NCI-H82 treated with DMSO at 0.1 percent for 48 hours (cell line): ENCODE measurements around the gene ALDH1L1.

ENCODE experiments used
- DNase-seq: peaks from one replicate; lab custom pipeline; 2025; ENCODE audit not compliant: unreplicated experiment; lab: John Stamatoyannopoulos, UW

ALDH1L1 gene

DNA sequence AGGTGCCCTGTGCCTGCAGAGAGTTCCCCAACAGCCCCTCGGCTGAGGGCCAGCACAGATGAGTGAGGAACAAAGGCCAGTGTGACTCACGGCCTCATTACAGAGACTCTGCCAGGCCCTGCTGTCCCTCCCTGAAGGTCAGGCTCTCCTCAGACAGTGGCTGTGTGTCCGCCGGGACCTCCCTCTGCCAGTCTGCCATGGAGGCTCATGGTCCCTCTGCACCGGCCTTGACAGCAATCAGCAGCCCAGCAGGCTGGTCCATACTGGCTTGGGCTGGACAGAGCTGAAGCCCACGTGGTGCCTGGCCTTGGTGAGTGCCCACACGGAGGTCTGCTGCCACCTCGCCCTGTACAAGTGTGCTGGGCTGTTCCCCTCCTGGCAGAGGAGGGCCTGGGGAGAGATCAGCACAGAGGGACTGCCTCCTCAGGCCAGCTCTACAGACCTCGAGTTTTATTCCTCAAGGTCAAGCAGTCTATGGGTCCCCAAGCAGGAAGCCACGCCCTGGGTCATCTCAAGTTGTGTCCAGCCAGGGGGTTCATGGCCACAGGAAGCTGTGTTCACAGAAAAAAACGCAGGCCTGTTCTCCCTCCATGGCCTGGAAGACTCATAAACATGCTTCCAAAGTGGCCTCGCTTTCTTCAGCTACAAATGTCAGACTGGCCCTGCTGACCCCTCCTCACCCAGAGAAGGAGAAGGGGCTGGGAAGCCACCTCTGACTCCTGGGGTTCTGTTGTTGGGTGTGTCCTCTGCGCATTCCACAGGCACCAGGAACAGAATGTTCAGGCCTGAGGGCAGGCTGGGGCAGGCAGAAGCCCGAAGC lies 123.5 kb downstream of the ALDH1L1 start:
- DNase-seq: no peak

DNA sequence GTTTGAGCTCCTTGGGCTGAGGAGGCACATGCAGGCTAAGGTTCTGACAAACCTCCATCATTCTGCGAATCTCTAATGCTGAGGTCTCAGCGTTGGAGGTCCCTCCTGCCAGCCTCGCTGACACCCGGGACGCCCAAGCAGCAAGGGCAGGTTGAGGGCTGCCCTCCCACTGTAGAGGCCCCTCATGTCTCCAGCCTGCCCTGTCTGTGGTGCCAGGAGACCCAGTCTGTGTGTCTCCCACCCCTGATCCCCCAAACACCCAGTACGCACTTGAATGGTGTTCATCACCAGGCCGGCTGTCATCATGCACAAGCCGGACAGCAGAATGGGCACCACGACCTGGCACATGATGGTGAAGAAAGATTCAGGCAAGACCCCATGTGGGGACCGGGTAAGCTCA lies 124.3 kb downstream of the ALDH1L1 start:
- DNase-seq: no peak

DNA sequence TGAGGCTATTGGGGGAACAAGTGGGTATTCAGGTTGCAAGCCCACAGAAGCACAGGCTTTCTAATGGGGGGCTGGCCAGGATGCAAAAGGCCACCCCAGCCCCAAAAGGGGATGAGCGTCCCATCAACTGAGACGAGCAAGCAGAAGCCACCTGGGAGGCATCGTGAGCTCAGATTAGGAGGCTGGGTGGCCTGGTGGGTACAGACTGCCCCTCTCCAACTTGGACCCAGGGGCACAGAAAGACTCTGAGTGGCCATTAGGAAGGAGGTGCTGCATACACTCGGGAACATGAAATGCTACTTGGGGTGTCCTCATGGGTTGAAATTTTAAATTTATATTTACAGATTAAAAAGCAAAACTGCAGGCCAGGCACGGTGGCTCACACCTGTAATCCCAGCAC lies 125.5 kb downstream of the ALDH1L1 start:
- no peak for DNase-seq

DNA sequence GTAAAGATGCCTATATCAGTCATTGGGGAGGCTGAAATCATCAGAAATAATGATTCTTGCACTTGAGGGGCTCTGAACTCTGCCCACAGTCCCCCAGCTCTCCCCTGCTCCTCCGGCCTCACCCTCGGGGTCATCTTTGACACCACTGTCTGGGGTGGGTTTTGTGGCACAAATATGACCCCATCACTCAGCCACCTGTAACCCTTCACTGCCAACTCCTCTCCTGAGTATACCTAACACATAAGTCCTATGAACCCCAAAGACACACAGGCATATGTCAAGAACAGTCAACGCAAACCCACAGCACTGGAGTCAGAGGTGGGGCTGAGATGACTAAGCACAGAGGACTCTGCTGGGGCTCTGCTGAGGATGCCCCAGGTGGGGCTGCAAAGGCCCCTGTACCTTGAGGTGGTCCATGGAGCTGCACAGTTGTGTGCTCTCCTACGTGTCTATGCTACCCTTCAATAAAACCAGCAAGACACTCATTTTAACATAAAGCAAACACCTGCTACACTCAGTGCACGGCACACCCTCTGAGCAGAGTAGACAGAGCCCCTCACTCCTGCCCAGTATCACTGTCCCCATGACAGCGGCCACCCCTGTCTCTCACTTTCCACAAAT lies 126.3 kb downstream of the ALDH1L1 start:
- no peak for DNase-seq
